Transverse colon (tissue), 3 donors: ENCODE measurements around the gene AP1S2.

Experiments
- CTCF ChIP-seq, 5 experiments: fragments of 200-600 bp in 3 of 5; fragments of 450-650 bp in 2 of 5; sonication (generic) in 3 of 5; IDR thresholded peaks; 1 replicate in 2 of 5; 2 replicates in 3 of 5; pipeline ENCODE4 v1.5.1; 2016 to 2017; ENCODE audit warnings: antibody characterized with exemption in 5 of 5, inconsistent platforms in 3 of 5, mild to moderate bottlenecking in 2 of 5, moderate library complexity in 1 of 5
- POLR2A ChIP-seq: fragments of 450-650 bp; IDR thresholded peaks from one replicate; pipeline ENCODE4 v1.6.1; 2016; ENCODE audit warnings: antibody characterized with exemption, mild to moderate bottlenecking, moderate library complexity

DNA sequence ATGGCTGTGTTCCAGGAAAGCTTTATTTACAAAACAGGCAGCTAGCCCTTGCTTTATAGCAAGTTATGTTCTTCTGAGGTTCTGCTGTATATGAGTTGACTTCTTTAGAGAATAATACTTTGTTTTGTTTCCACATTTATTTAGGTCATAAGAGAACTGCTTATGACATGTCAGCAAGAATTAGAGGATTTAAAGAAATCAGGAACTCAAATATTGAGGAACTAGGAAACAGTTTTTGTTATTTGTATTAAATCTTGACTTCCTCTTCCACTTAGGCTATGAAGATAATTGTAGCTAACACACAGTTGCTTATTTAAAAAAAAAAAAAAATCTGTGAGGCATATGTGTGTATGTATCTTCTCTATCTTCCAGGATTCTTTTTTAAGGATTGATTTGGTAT, 50.0 kb downstream of the AP1S2 start:
- TF ChIP-seq POLR2A (no peak), CTCF (IDR thresholded peaks at IDR 0.05) (no peak)
